Measurements from ENCODE around the gene AHDC1.

AHDC1 gene

DNA sequence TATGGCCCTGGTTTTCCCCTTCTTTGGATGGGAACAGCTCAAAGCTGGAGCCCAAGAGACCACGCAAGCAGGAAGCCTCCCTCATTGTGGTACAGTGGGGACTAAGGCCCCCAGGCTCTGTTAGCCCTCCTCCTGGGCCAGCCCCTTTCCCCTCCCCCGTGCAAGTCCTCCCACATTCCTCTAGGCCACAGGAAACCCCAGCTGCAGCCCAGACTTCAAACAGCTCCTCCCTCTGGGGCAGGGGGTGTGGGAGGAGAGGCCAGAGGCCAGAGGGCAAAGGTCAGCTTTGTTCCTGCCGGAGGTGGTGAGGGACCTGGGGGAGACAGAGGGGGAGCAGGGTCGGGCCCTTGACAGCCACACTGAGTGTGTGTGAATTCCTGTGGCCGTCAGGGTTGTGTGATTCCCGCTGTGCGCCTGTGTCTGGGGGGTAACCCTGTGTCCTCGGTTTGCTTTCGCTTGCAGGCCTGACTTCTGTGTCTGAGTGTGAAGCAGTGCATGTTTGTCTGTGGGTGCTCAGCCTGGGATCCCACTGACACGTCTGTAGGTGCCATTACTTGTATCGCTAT, 3.4 kb upstream of the AHDC1 start:
- H3K4me2 ChIP-seq (ENCODE audit: low read length), result no peak overlapping the region
- no peaks in the 10 kb centered on the region for H3K36me3 ChIP-seq (ENCODE audit: control insufficient read depth, low read length)
- TF ChIP-seq, protein P1, sequence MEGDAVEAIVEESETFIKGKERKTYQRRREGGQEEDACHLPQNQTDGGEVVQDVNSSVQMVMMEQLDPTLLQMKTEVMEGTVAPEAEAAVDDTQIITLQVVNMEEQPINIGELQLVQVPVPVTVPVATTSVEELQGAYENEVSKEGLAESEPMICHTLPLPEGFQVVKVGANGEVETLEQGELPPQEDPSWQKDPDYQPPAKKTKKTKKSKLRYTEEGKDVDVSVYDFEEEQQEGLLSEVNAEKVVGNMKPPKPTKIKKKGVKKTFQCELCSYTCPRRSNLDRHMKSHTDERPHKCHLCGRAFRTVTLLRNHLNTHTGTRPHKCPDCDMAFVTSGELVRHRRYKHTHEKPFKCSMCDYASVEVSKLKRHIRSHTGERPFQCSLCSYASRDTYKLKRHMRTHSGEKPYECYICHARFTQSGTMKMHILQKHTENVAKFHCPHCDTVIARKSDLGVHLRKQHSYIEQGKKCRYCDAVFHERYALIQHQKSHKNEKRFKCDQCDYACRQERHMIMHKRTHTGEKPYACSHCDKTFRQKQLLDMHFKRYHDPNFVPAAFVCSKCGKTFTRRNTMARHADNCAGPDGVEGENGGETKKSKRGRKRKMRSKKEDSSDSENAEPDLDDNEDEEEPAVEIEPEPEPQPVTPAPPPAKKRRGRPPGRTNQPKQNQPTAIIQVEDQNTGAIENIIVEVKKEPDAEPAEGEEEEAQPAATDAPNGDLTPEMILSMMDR (IDR thresholded peaks at IDR 0.05; ENCODE audit: low read depth, low read length, poor library complexity, severe bottlenecking), result no peak
- no peak for TF ChIP-seq EZH2phosphoT487 (IDR thresholded peaks at IDR 0.05; ENCODE audit: borderline replicate concordance, low read length)
- peaks cover 14% of the 10 kb centered on the region for H3F3A ChIP-seq (ENCODE audit: control insufficient read depth, insufficient read depth)
- no peaks in the 10 kb centered on the region for H4K20me1 ChIP-seq (ENCODE audit: control insufficient read depth, insufficient read depth, low read depth, low read length)
- no peak overlapping the region for H3K4me3 ChIP-seq (ENCODE audit: low read length)
- H3K27me3 ChIP-seq (ENCODE audit: control insufficient read depth, low read length), result no peaks in the 10 kb centered on the region
- H3K9me3 ChIP-seq (ENCODE audit: control insufficient read depth, insufficient read depth, low read length), result no peaks in the 10 kb centered on the region
- H3K4me1 ChIP-seq (ENCODE audit: control insufficient read depth, low read length), result peaks cover 61% of the 10 kb centered on the region
- H3K27ac ChIP-seq (ENCODE audit: low read depth, low read length), result no peak overlapping the region
- H3K79me2 ChIP-seq (ENCODE audit: control insufficient read depth, low read length), result peaks cover 5% of the 10 kb centered on the region
- no peaks in the 10 kb centered on the region for H3K9me2 ChIP-seq (replicated peaks; ENCODE audit: control insufficient read depth, low read length)

DNA sequence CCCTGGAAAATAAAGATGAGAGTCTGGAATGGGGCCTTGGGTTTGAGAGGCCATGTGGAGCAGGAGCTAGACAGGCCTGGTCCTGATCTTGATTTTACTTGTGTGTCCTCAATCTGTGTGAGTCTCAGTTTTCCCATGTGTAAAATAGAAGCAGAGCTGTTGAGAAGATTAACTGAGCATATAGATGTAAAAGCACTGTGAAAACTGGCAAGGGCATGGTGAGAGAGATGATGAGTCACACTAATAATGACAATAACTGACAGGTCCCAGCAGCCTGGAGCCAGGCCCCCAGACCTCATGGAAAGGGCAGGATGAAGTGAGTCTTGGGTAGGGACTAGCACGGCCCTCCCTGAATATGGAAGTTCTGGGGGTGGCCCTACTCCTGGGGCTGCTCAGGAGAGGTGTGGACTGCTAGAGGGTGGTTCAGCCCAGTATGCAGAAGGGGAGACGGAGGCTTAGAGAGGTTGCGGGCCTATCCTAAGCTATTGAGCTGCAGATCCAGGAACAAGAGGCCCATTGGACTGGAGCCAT, 2.8 kb upstream of the AHDC1 start:
- H3K9me2 ChIP-seq (replicated peaks; ENCODE audit: control insufficient read depth, low read length), result no peaks in the 10 kb centered on the region
- H3K4me2 ChIP-seq (ENCODE audit: low read length), result no peak overlapping the region
- no peak for TF ChIP-seq EZH2phosphoT487 (IDR thresholded peaks at IDR 0.05; ENCODE audit: borderline replicate concordance, low read length)
- TF ChIP-seq, protein P1 (IDR thresholded peaks at IDR 0.05; ENCODE audit: low read depth, low read length, poor library complexity, severe bottlenecking), result no peak
- H3K36me3 ChIP-seq (ENCODE audit: control insufficient read depth, low read length), result no peaks in the 10 kb centered on the region
- H3K9me3 ChIP-seq (ENCODE audit: control insufficient read depth, insufficient read depth, low read length), result no peaks in the 10 kb centered on the region
- H3K79me2 ChIP-seq (ENCODE audit: control insufficient read depth, low read length), result peaks cover 7% of the 10 kb centered on the region
- H3K4me3 ChIP-seq (ENCODE audit: low read length), result no peak overlapping the region
- peaks cover 67% of the 10 kb centered on the region for H3K4me1 ChIP-seq (ENCODE audit: control insufficient read depth, low read length)
- H3F3A ChIP-seq (ENCODE audit: control insufficient read depth, insufficient read depth), result peaks cover 15% of the 10 kb centered on the region
- H4K20me1 ChIP-seq (ENCODE audit: control insufficient read depth, insufficient read depth, low read depth, low read length), result no peaks in the 10 kb centered on the region; the same call in 1 of the 2 replicates
- no peak overlapping the region for H3K27ac ChIP-seq (ENCODE audit: low read depth, low read length)
- H3K27me3 ChIP-seq (ENCODE audit: control insufficient read depth, low read length), result no peaks in the 10 kb centered on the region

- Histone ChIP-seq H3K36me3 (ENCODE audit: control insufficient read depth, low read length) (no peaks in the 10 kb centered on the region), H3K79me2 (ENCODE audit: control insufficient read depth, low read length) (peaks cover 7% of the 10 kb centered on the region), H3K27ac (ENCODE audit: low read depth, low read length) (no peak overlapping the region), H3K27me3 (ENCODE audit: control insufficient read depth, low read length) (no peaks in the 10 kb centered on the region), H3K9me2 (replicated peaks; ENCODE audit: control insufficient read depth, low read length) (no peaks in the 10 kb centered on the region), H3K4me2 (ENCODE audit: low read length) (peak overlapping the region; percentile 44), H3F3A (ENCODE audit: control insufficient read depth, insufficient read depth) (peaks cover 20% of the 10 kb centered on the region), H4K20me1 (ENCODE audit: control insufficient read depth, insufficient read depth, low read depth, low read length) (no peaks in the 10 kb centered on the region; the same call in 1 of the 2 replicates), H3K4me1 (ENCODE audit: control insufficient read depth, low read length) (peaks cover 69% of the 10 kb centered on the region), H3K4me3 (ENCODE audit: low read length) (no peak overlapping the region), H3K9me3 (ENCODE audit: control insufficient read depth, insufficient read depth, low read length) (no peaks in the 10 kb centered on the region)
- TF ChIP-seq, protein P1 (IDR thresholded peaks at IDR 0.05; ENCODE audit: low read depth, low read length, poor library complexity, severe bottlenecking), result peak; percentile 92
- no peak for TF ChIP-seq EZH2phosphoT487 (IDR thresholded peaks at IDR 0.05; ENCODE audit: borderline replicate concordance, low read length)
Observed at GRCh38 chr1:27605796-27606707, 2.1 kb upstream of the AHDC1 start.
